ENCODE measurements around the gene APOL1. TPM values are rescaled to one million over a fixed set of nuclear protein-coding genes. Genes with fewer than 3 reads are reported as not detected.

Gene APOL1
- total RNA-seq, 1 donor from 2014 or later: 85.8 TPM

- Histone ChIP-seq H3K9me3 (no peaks in the 10 kb centered on the region), H3K4me3 (no peak overlapping the region), H3K27me3 (ENCODE audit: low read depth) (no peaks in the 10 kb centered on the region), H3K4me1 (peaks cover 58% of the 10 kb centered on the region), H3K27ac (no peak overlapping the region), H3K36me3 (peaks cover 67% of the 10 kb centered on the region)
- TF ChIP-seq, protein P1, sequence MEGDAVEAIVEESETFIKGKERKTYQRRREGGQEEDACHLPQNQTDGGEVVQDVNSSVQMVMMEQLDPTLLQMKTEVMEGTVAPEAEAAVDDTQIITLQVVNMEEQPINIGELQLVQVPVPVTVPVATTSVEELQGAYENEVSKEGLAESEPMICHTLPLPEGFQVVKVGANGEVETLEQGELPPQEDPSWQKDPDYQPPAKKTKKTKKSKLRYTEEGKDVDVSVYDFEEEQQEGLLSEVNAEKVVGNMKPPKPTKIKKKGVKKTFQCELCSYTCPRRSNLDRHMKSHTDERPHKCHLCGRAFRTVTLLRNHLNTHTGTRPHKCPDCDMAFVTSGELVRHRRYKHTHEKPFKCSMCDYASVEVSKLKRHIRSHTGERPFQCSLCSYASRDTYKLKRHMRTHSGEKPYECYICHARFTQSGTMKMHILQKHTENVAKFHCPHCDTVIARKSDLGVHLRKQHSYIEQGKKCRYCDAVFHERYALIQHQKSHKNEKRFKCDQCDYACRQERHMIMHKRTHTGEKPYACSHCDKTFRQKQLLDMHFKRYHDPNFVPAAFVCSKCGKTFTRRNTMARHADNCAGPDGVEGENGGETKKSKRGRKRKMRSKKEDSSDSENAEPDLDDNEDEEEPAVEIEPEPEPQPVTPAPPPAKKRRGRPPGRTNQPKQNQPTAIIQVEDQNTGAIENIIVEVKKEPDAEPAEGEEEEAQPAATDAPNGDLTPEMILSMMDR (IDR thresholded peaks at IDR 0.05): no peak
- ATAC-seq (no peak), DNase-seq (no peak)
- intact Hi-C loops (cut with DNase I): no loop called here
Observed at GRCh38 chr22:36233796-36234195, 19.1 kb upstream of the APOL1 start.

- TF ChIP-seq, protein P1 (IDR thresholded peaks at IDR 0.05): no peak
- peaks cover 63% of the 10 kb centered on the region for H3K36me3 ChIP-seq
- peaks cover 58% of the 10 kb centered on the region for H3K4me1 ChIP-seq
- no peaks in the 10 kb centered on the region for H3K9me3 ChIP-seq
- no peak overlapping the region for H3K27ac ChIP-seq
- ATAC-seq (no peak), DNase-seq (no peak)
- intact Hi-C loops (cut with DNase I): no loop called here
- no peaks in the 10 kb centered on the region for H3K27me3 ChIP-seq (ENCODE audit: low read depth)
- no peak overlapping the region for H3K4me3 ChIP-seq
Observed at GRCh38 chr22:36234213-36234612, 18.7 kb upstream of the APOL1 start.

- Histone ChIP-seq H3K9me3 (no peaks in the 10 kb centered on the region), H3K4me1 (peaks cover 63% of the 10 kb centered on the region), H3K27me3 (ENCODE audit: low read depth) (no peaks in the 10 kb centered on the region), H3K4me3 (no peak overlapping the region), H3K27ac (no peak overlapping the region), H3K36me3 (peaks cover 56% of the 10 kb centered on the region)
- intact Hi-C loops (cut with DNase I): no loop called here
- DNase-seq (no peak), ATAC-seq (no peak)
- TF ChIP-seq, protein P1 (IDR thresholded peaks at IDR 0.05): no peak
Observed at GRCh38 chr22:36234919-36235318, 18.0 kb upstream of the APOL1 start.

DNA sequence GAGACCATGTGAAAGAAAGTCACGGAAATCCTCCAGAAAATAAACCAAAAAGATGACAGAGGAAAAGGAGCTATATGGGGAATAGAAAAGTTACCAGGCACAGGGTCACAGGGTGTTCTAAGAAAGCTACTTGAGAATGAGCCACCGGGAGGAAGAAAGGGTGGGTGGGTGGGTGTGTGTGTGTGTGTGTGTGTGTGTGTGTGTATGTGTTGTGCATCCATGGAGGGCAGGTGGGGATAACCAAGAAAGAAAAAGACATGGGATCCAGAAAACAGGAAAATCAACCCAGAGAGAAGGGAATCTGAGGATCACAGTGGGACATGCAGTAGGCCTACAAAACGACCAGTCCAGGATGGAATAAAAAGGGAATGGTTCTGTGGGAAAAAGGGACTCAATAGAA lies 17.3 kb upstream of the APOL1 start:
- intact Hi-C loops (cut with DNase I): no loop called here
- no peak overlapping the region for H3K4me3 ChIP-seq
- H3K36me3 ChIP-seq: peaks cover 49% of the 10 kb centered on the region
- H3K9me3 ChIP-seq: no peaks in the 10 kb centered on the region
- peaks cover 64% of the 10 kb centered on the region for H3K4me1 ChIP-seq
- TF ChIP-seq, protein P1 (IDR thresholded peaks at IDR 0.05): no peak
- ATAC-seq (no peak), DNase-seq (no peak)
- H3K27me3 ChIP-seq (ENCODE audit: low read depth): no peaks in the 10 kb centered on the region
- no peak overlapping the region for H3K27ac ChIP-seq

GRCh38 chr22:36236388-36237319 lies 16.3 kb upstream of the APOL1 start:
- Histone ChIP-seq H3K4me3 (peak overlapping the region; percentile 80), H3K9me3 (no peaks in the 10 kb centered on the region), H3K27ac (no peak overlapping the region), H3K27me3 (ENCODE audit: low read depth) (no peaks in the 10 kb centered on the region), H3K4me1 (peaks cover 64% of the 10 kb centered on the region), H3K36me3 (peaks cover 39% of the 10 kb centered on the region)
- TF ChIP-seq, protein P1 (IDR thresholded peaks at IDR 0.05): no peak
- intact Hi-C loops (cut with DNase I): no loop called here
- DNase-seq (no peak), ATAC-seq (no peak)

Measured in lower lobe of right lung (tissue), 2 donors.